SKM-1 treated with dmso at 0.1 percent for 144 hours (cell line): ENCODE results near the gene ZDHHC8.
"Not testable (repeated sequence)": the region's sequence is repeated elsewhere in the genome, so short reads cannot be mapped to it uniquely, and the experiment has no call there.

Experiments
- DNase-seq: peaks from one replicate; lab custom pipeline; 2025; ENCODE audit not compliant: unreplicated experiment; lab: John Stamatoyannopoulos, UW

Gene ZDHHC8

GRCh38 chr22:20157430-20158183 is 26.0 kb downstream of the ZDHHC8 start:
- DNase-seq = no peak

- DNase-seq = no peak
These were observed 26.9 kb downstream of the ZDHHC8 start for GRCh38 chr22:20158391-20159036.

DNA sequence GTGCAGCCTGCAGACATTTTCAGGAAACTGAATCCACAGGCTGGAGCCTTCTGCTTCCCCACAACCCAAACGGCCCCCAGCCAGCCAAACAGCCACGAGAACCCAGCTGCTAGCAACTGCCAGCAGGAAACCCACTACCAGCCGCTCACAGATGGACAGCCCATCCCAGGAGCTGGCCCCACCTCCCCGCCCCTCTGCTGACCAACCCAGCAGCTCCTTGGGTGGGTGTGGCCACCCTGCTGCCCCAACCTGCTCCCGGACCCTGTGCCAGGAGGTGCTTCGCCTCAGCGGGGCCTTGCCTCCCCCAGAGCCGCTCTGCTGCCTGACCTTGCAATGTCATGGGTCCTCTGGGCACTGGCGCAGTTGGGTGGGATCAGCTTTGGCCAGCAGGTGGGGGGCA is 27.5 kb downstream of the ZDHHC8 start:
- no peak for DNase-seq

DNA sequence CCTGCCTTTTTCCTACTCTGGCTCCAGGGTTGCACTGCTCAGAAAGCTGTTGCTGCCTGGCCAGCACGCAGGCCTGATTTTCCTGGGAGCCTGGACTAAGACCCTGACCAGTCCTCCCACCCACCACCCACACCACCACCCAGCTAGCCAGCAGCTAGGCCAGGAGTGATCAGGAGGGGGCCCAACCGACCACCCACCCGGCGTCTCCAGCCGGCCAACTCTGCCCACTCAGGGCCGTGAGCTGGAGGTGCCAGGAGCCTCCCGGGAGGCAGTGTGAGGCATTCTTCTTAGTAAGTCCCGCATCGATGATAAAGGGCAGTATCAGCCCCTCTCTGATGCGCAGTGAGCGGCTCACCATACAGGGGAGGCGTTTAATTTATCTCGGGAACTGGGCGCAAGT is 27.9 kb downstream of the ZDHHC8 start:
- not testable (repeated sequence) for DNase-seq

DNA sequence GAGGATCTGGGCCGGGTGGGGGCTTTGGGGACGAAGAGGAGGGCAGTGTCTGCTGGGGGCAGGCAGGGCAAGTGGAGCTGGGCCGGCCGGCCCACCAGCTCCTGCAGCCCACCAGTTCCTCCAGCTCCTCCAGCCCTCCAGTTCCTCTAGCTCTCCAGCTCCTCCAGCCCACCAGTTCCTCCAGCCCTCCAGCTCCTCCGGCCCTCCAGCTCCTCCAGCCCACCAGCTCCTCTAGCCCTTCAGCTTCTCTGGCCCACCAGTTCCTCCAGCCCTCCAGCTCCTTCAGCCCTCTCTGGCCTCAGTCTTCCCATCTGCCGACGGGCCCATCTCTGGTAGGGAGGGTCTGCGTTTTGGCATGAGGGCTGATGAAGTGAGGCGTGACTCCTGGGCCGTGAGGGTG is 28.4 kb downstream of the ZDHHC8 start:
- no peak for DNase-seq

- DNase-seq = no peak
These were observed 33.3 kb downstream of the ZDHHC8 start for GRCh38 chr22:20164863-20165262.

- no peak for DNase-seq
These were observed 33.8 kb downstream of the ZDHHC8 start for GRCh38 chr22:20165421-20165820.

DNA sequence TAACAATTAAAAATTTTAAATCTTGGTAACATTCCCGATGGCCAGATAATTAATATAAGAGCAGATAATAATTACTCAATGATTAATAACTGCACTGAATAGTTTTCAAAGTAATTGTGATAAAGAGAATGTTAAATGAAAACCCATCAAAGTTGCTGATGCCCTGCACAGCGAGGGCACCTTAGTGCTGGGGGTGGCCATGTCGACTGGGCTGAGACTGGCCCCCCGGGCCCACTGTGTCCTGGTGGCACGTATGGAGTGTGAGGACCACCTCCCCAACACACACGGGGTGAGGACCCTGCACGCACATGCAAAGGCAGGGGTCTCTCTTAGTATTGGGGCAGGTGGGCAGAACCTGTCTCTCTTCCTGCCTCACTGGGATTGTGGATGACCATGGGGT is 34.3 kb downstream of the ZDHHC8 start:
- no peak for DNase-seq

DNA sequence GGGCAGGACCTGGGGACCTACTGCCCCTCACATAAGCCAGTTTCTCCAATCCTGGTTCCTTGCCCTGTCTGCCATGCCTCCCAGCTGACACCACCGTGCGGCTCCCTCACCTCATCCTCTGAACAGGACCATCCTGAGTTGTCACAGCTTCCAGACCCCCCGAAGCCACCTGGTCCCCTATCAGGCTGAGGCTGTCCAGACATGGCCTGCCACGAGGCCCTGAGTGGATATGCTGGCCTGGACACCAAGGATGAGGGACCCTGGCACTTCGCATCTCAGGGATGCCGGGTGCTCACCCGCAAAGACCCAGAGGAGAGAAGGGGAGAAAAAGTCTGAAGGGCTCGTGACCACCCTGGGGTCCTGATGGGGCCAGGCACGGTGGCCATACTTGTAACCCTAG is 35.1 kb downstream of the ZDHHC8 start:
- no peak for DNase-seq

DNA sequence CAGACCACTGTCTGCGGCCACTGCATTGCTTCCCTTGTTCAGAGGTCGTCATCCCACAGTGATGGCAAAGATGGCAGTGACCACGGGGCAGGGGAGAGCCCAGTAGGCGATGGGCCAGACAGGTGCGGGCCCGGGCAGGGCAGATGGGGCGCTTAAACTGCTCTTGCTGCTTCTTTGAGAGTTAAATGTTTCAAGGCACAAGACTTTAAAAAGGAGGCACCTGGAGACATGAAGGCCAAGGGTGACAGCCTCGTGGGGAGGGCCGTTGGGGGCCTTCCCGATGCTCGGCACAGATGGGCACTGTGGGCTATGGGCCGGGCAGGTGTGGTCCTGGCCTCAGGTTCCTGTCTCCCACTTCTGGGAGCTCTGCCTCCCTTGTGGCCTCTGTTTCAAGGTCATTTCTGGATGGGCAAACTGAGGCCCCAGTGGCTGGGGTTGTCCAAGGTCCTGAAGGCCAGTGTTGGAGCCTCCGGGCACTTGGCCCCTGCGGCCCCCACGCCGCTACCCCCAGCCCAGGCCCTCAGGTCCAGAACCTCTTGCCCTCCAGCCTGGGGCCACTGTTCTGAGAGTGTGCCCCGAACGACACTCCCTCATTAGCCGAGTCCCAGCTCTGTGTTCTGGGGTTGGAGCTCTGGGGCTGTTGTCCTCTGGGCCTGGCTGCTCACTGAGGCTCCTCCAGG is 36.2 kb downstream of the ZDHHC8 start:
- no peak for DNase-seq

GRCh38 chr22:20169253-20169822 is 37.7 kb downstream of the ZDHHC8 start:
- no peak for DNase-seq

GRCh38 chr22:20170170-20170569 is 38.6 kb downstream of the ZDHHC8 start:
- DNase-seq = no peak

- no peak for DNase-seq
These were observed 39.9 kb downstream of the ZDHHC8 start for GRCh38 chr22:20171288-20172140.

DNA sequence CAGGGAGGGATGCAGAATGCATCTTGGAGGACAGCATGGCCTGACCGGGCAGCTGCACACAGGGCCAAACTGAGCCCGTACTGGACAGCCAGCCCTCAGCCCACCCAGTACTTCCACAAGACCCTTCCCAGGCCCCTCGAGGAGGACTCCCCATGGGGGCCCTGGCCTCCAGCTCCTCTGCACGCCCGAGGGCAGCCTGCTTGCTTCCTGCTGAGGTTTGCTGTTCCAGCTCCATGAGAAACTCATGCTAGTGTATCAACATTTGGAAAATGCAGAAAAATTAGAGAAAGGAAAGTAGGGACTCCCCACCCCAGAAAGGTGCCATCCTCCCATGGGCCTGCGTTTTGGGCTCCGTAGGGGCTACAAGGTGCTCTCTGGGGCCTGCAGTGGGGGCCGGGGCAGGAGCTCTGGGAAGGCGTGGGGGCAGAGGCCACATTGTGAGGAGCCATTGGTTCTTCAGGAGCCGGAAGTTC is 40.6 kb downstream of the ZDHHC8 start:
- no peak for DNase-seq

GRCh38 chr22:20173246-20173645 is 41.6 kb downstream of the ZDHHC8 start:
- DNase-seq = no peak

DNA sequence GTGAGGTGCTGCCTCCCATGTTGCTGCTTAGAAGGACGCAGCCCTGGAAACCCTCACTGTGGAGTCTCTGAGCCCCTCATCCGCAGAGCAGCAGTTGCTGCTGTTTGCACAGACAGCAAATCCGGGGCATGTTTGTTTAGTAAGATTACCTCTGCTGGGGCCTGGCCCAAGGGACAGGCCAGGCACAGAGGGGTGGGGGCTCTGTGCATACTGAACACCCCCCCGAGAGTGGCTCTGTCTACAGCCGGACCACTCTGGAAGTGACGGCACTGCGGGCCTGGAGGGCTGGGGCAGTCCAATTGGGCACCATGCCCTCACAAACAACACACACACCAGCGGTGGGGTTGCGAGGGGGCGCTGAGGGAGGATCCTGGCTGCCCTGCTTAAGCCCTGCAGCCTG is 42.2 kb downstream of the ZDHHC8 start:
- DNase-seq = no peak

DNA sequence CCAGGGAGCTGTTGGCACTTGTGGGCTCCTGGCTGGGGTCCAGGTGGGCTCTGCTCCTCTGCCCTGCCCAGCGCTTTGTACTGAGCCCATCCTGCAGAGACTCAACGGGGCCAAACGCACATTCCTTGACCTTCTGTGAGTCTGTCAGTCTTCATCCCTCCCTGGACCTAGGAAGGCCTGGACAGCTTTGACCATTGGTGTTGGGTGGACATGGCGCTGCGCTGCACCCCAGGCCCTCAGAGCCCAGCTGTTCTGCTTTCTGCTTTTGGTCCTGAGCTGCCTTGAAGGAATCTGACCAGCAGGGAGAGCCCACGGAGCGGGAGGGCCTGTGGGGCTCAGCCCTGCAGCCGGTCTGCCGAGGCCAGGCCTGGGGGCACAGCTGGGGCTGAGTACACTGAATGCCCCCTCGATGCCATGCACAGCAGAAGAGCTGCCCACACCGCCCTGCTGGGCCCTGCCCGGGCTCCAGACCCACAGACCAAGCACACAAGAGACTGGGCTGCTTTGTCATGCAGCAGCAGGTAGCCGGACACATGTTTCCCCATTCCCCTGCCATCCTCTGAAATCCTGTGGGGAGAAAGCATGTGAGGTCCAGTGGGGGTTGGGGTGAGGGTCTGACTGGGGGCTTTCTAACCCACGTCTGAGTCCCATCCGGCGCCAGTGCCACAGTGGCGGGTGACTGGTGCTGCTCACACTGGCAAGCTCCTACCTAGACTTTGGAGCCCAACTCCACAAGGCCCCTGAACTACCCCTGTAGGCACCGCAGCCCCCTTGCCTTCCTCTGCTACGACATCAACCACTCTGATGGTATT is 43.4 kb downstream of the ZDHHC8 start:
- DNase-seq = no peak

DNA sequence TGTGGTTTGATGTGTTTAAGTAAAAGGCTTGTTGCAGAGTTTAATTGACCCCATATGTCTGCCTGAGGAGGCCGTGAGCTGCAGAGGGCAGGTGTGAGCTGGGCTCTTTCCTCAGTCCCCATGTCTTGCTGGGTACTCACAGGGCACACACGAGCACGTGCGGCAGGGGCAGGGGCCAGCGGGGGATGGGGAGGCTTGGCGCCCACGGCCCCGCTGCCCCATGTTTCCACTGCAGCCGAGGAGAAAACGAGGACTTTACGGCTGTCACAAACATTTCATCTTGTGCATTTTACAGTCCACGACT is 43.9 kb downstream of the ZDHHC8 start:
- DNase-seq = no peak

GRCh38 chr22:20176421-20177085 is 44.9 kb downstream of the ZDHHC8 start:
- DNase-seq = no peak
